Central memory CD8-positive, alpha-beta T cell (primary cell): ENCODE data around the gene VPS33B.

Experiments
- ATAC-seq: fragments of 150-1000 bp; cut with Tn5 transposase; replicated peaks from 2 replicates; pipeline ENCODE4 v1.10.0; 2022; ENCODE audit warnings: mild to moderate bottlenecking, moderate FRiP score, moderate number of reproducible peaks; ENCODE audit not compliant: poor library complexity, severe bottlenecking; ENCODE audit errors: extremely low read depth
- DNase-seq, 2 donors: peaks; one replicate each; pipeline ENCODE4 v3.0.0; 2021; ENCODE audit warnings: low spot score in 2 of 2
- H3K27ac Mint-ChIP-seq: one replicate; pipeline ENCODE4 v1.8.0; 2022; ENCODE audit warnings: low read depth, mild to moderate bottlenecking, moderate library complexity, mixed read lengths
- H3K27me3 Mint-ChIP-seq: one replicate; pipeline ENCODE4 v1.8.0; 2022; ENCODE audit warnings: mixed read lengths
- H3K36me3 Mint-ChIP-seq: one replicate; pipeline ENCODE4 v1.8.0; 2022; ENCODE audit warnings: mild to moderate bottlenecking, moderate library complexity, mixed read lengths; ENCODE audit not compliant: insufficient read depth
- H3K4me1 Mint-ChIP-seq: one replicate; pipeline ENCODE4 v1.8.0; 2022; ENCODE audit warnings: mixed read lengths
- H3K4me3 Mint-ChIP-seq: one replicate; pipeline ENCODE4 v1.8.0; 2022; ENCODE audit warnings: mild to moderate bottlenecking, moderate library complexity, mixed read lengths
- H3K9me3 Mint-ChIP-seq: one replicate; pipeline ENCODE4 v1.8.0; 2022; ENCODE audit warnings: mixed read lengths

The VPS33B gene

GRCh38 chr15:91022075-91022831, at the start of gene VPS33B:
VPS33B (minus strand) TSS chr15:91022594; CDS start chr15:91022249, 345 bp downstream.
- peak; percentile 85 for ATAC-seq
- peaks cover 10% of the 10 kb centered on the region for H3K36me3 Mint-ChIP-seq
- peak within 1 kb of the TSS; percentile 95 for H3K27ac Mint-ChIP-seq
- peaks cover 48% of the 10 kb centered on the region for H3K4me1 Mint-ChIP-seq
- H3K9me3 Mint-ChIP-seq, result no peaks in the 10 kb centered on the region
- H3K4me3 Mint-ChIP-seq, result peak within 1 kb of the TSS; percentile 97
- peak; percentile 58 to 63 for DNase-seq
- no peaks in the 10 kb centered on the region for H3K27me3 Mint-ChIP-seq

GRCh38 chr15:91072161-91072560, 49.8 kb upstream of the VPS33B start:
- H3K4me1 Mint-ChIP-seq, result no peaks in the 10 kb centered on the region
- peaks cover 58% of the 10 kb centered on the region for H3K27me3 Mint-ChIP-seq
- DNase-seq, result no peak
- H3K9me3 Mint-ChIP-seq, result no peaks in the 10 kb centered on the region
- H3K27ac Mint-ChIP-seq, result no peak overlapping the region
- no peaks in the 10 kb centered on the region for H3K36me3 Mint-ChIP-seq
- ATAC-seq, result no peak
- H3K4me3 Mint-ChIP-seq, result no peak overlapping the region

GRCh38 chr15:91070872-91071271, 48.5 kb upstream of the VPS33B start:
- Mint-ChIP-seq H3K36me3 (no peaks in the 10 kb centered on the region), H3K4me1 (no peaks in the 10 kb centered on the region), H3K27me3 (peaks cover 69% of the 10 kb centered on the region), H3K4me3 (no peak overlapping the region), H3K27ac (no peak overlapping the region), H3K9me3 (no peaks in the 10 kb centered on the region)
- DNase-seq, result no peak
- ATAC-seq, result no peak

GRCh38 chr15:91068966-91069365, 46.6 kb upstream of the VPS33B start:
- Mint-ChIP-seq H3K27me3 (peaks cover 69% of the 10 kb centered on the region), H3K36me3 (no peaks in the 10 kb centered on the region), H3K4me1 (no peaks in the 10 kb centered on the region), H3K4me3 (no peak overlapping the region), H3K27ac (no peak overlapping the region), H3K9me3 (no peaks in the 10 kb centered on the region)
- DNase-seq, result no peak
- ATAC-seq, result no peak

GRCh38 chr15:91068436-91068835, 46.0 kb upstream of the VPS33B start:
- DNase-seq, result no peak
- no peaks in the 10 kb centered on the region for H3K9me3 Mint-ChIP-seq
- H3K27me3 Mint-ChIP-seq, result peaks cover 69% of the 10 kb centered on the region
- no peak overlapping the region for H3K27ac Mint-ChIP-seq
- no peak for ATAC-seq
- H3K36me3 Mint-ChIP-seq, result no peaks in the 10 kb centered on the region
- no peaks in the 10 kb centered on the region for H3K4me1 Mint-ChIP-seq
- H3K4me3 Mint-ChIP-seq, result no peak overlapping the region

- no peaks in the 10 kb centered on the region for H3K36me3 Mint-ChIP-seq
- DNase-seq (no peak), ATAC-seq (no peak)
- peaks cover 55% of the 10 kb centered on the region for H3K27me3 Mint-ChIP-seq
- no peaks in the 10 kb centered on the region for H3K9me3 Mint-ChIP-seq
- no peaks in the 10 kb centered on the region for H3K4me1 Mint-ChIP-seq
- H3K27ac Mint-ChIP-seq, result no peak overlapping the region
- no peak overlapping the region for H3K4me3 Mint-ChIP-seq
Measured at GRCh38 chr15:91067036-91067435, 44.6 kb upstream of the VPS33B start.

GRCh38 chr15:91065505-91065904, 43.1 kb upstream of the VPS33B start:
- Mint-ChIP-seq H3K36me3 (no peaks in the 10 kb centered on the region), H3K27ac (no peak overlapping the region), H3K9me3 (no peaks in the 10 kb centered on the region), H3K4me1 (no peaks in the 10 kb centered on the region), H3K4me3 (no peak overlapping the region), H3K27me3 (peaks cover 39% of the 10 kb centered on the region)
- no peak for DNase-seq
- ATAC-seq, result no peak

GRCh38 chr15:91061997-91062396, 39.6 kb upstream of the VPS33B start:
- Mint-ChIP-seq H3K27me3 (peaks cover 45% of the 10 kb centered on the region), H3K36me3 (no peaks in the 10 kb centered on the region)
- DNase-seq, result no peak

GRCh38 chr15:91061230-91061629, 38.8 kb upstream of the VPS33B start:
- ATAC-seq (no peak), DNase-seq (no peak)
- Mint-ChIP-seq H3K4me3 (no peak overlapping the region), H3K36me3 (no peaks in the 10 kb centered on the region), H3K9me3 (no peaks in the 10 kb centered on the region), H3K4me1 (peaks cover 2% of the 10 kb centered on the region), H3K27me3 (peaks cover 45% of the 10 kb centered on the region), H3K27ac (no peak overlapping the region)

More at GRCh38 chr15:91061997-91062396, 39.6 kb upstream of the VPS33B start:
- no peak overlapping the region for H3K4me3 Mint-ChIP-seq
- no peak for ATAC-seq
- H3K9me3 Mint-ChIP-seq, result no peaks in the 10 kb centered on the region
- no peaks in the 10 kb centered on the region for H3K4me1 Mint-ChIP-seq
- no peak overlapping the region for H3K27ac Mint-ChIP-seq

GRCh38 chr15:91055548-91056331, 33.3 kb upstream of the VPS33B start:
- peaks cover 8% of the 10 kb centered on the region for H3K4me1 Mint-ChIP-seq
- H3K27ac Mint-ChIP-seq, result no peak overlapping the region
- ATAC-seq (no peak), DNase-seq (no peak)
- peaks cover 86% of the 10 kb centered on the region for H3K27me3 Mint-ChIP-seq
- H3K4me3 Mint-ChIP-seq, result no peak overlapping the region
- H3K9me3 Mint-ChIP-seq, result no peaks in the 10 kb centered on the region
- H3K36me3 Mint-ChIP-seq, result no peaks in the 10 kb centered on the region

GRCh38 chr15:91054816-91055215, 32.4 kb upstream of the VPS33B start:
- Mint-ChIP-seq H3K4me1 (peaks cover 8% of the 10 kb centered on the region), H3K27ac (no peak overlapping the region), H3K4me3 (no peak overlapping the region), H3K9me3 (no peaks in the 10 kb centered on the region), H3K27me3 (peaks cover 80% of the 10 kb centered on the region), H3K36me3 (no peaks in the 10 kb centered on the region)
- DNase-seq, result no peak
- no peak for ATAC-seq

GRCh38 chr15:91051248-91051647, 28.9 kb upstream of the VPS33B start:
- H3K27ac Mint-ChIP-seq, result no peak overlapping the region
- DNase-seq (no peak), ATAC-seq (no peak)
- peaks cover 45% of the 10 kb centered on the region for H3K27me3 Mint-ChIP-seq
- H3K4me1 Mint-ChIP-seq, result peaks cover 24% of the 10 kb centered on the region
- no peak overlapping the region for H3K4me3 Mint-ChIP-seq
- no peaks in the 10 kb centered on the region for H3K36me3 Mint-ChIP-seq
- H3K9me3 Mint-ChIP-seq, result no peaks in the 10 kb centered on the region

GRCh38 chr15:91050128-91050455, 27.7 kb upstream of the VPS33B start:
- no peak overlapping the region for H3K27ac Mint-ChIP-seq
- H3K9me3 Mint-ChIP-seq, result no peaks in the 10 kb centered on the region
- no peak for ATAC-seq

More at GRCh38 chr15:91050128-91050455, 27.7 kb upstream of the VPS33B start:
- H3K36me3 Mint-ChIP-seq, result no peaks in the 10 kb centered on the region
- no peak for DNase-seq
- peaks cover 33% of the 10 kb centered on the region for H3K27me3 Mint-ChIP-seq
- H3K4me1 Mint-ChIP-seq, result peaks cover 22% of the 10 kb centered on the region
- H3K4me3 Mint-ChIP-seq, result no peak overlapping the region
